ENCODE results near the gene CACNB2.
"Not testable (repeated sequence)": the region's sequence is repeated elsewhere in the genome, so short reads cannot be mapped to it uniquely, and the experiment has no call there.

DNA sequence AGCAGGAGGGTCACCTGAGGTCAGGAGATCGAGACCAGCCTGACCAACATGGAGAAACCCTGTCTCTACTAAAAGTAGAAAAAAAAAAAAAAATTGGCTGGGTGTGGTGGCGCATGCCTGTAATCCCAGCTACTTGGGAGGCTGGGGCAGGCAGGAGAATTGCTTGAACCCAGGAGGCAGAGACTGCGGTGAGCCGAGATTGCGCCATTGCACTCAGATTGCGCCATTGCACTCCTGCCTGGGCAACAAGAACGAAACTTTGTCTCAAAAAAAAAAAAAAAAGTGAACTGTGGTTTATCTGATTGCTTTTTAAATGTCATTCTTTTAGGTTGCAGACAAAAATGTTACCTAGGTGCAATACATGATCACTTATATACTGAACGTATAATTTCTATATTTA lies 16.6 kb downstream of the CACNB2 start:
- TF ChIP-seq FOXA1 (IDR thresholded peaks at IDR 0.05); ARNT (IDR thresholded peaks at IDR 0.05); TARDBP (IDR thresholded peaks at IDR 0.05); ZNF384 (IDR thresholded peaks at IDR 0.05); CTBP1 (IDR thresholded peaks at IDR 0.05; ENCODE audit: borderline replicate concordance); NFRKB (IDR thresholded peaks at IDR 0.05); FOXK2 (IDR thresholded peaks at IDR 0.05); HDGF (IDR thresholded peaks at IDR 0.05; ENCODE audit: borderline replicate concordance); BHLHE40 (IDR thresholded peaks at IDR 0.05; ENCODE audit: borderline replicate concordance): not testable (repeated sequence)
- TF ChIP-seq, protein P1, sequence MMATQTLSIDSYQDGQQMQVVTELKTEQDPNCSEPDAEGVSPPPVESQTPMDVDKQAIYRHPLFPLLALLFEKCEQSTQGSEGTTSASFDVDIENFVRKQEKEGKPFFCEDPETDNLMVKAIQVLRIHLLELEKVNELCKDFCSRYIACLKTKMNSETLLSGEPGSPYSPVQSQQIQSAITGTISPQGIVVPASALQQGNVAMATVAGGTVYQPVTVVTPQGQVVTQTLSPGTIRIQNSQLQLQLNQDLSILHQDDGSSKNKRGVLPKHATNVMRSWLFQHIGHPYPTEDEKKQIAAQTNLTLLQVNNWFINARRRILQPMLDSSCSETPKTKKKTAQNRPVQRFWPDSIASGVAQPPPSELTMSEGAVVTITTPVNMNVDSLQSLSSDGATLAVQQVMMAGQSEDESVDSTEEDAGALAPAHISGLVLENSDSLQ (IDR thresholded peaks at IDR 0.05) = not testable (repeated sequence)
